Breast epithelium (tissue), 4 donors: ENCODE data around the gene PRICKLE3. TPM values are rescaled to one million over a fixed set of nuclear protein-coding genes. Genes with fewer than 3 reads are reported as not detected.
A peak's percentile ranks its signal among the peaks of the same experiment; 100 is the strongest.

Source experiments
- DNase-seq, 2 donors: peaks; one replicate each; pipeline ENCODE4 v3.0.0-alpha.2; 2019; ENCODE audit warnings: low spot score in 2 of 2
- H3K27ac ChIP-seq, 2 donors: fragments of 200-600 bp; sonication (generic) in 1 of 2; one replicate each; pipeline ENCODE4 v1.5.1; 2016 to 2019; ENCODE audit warnings: mild to moderate bottlenecking in 1 of 2
- H3K27me3 ChIP-seq, 2 donors: fragments of 200-600 bp; sonication (generic) in 1 of 2; one replicate each; pipeline versions ENCODE4 v1.5.1 to v1.6.0; 2017 to 2019; ENCODE audit warnings: control low read depth in 1 of 2, mild to moderate bottlenecking in 1 of 2
- H3K36me3 ChIP-seq: fragments of 200-600 bp; one replicate; pipeline ENCODE4 v1.5.1; 2019
- H3K4me1 ChIP-seq, 2 donors: fragments of 200-600 bp; sonication (generic); one replicate each; pipeline ENCODE4 v1.5.1; 2016 to 2019; ENCODE audit warnings: control low read depth in 1 of 2
- H3K4me3 ChIP-seq, 3 donors: fragments of 200-600 bp; sonication (generic); 1 replicate in 2 of 3; 2 replicates in 1 of 3; pipeline ENCODE4 v1.5.1; 2016 to 2019; ENCODE audit warnings: mild to moderate bottlenecking in 3 of 3, moderate library complexity in 2 of 3
- H3K9me3 ChIP-seq, 2 donors: fragments of 200-600 bp; sonication (generic) in 1 of 2; one replicate each; pipeline ENCODE4 v1.5.1; 2016 to 2019; ENCODE audit warnings: control low read depth in 1 of 2
- CTCF ChIP-seq, 3 donors: fragments of 450-650 bp; IDR thresholded peaks; one replicate each; pipeline ENCODE4 v1.5.1; 2016 to 2017; ENCODE audit warnings: antibody characterized with exemption in 3 of 3, mild to moderate bottlenecking in 3 of 3, moderate library complexity in 3 of 3
- POLR2A ChIP-seq: fragments of 450-650 bp; IDR thresholded peaks from one replicate; pipeline ENCODE4 v1.6.1; 2016; ENCODE audit warnings: antibody characterized with exemption, mild to moderate bottlenecking, moderate library complexity
- POLR2AphosphoS5 ChIP-seq, 3 donors: sonication (generic); formaldehyde crosslinking; IDR thresholded peaks; one replicate each; pipeline ENCODE4 v1.6.1; 2017; ENCODE audit warnings: antibody characterized with exemption in 3 of 3
- intact Hi-C: fragments of 100-400 bp; cut with DNase I; formaldehyde crosslinking; loops from one replicate; pipeline ENCODE4 v1.15.1; 2023; ENCODE audit warnings: low total_unique reads
- total RNA-seq, 3 donors: library from RNA; depleted of rRNA; stranded (reverse); fragments of >200 nt; gene quantifications; one replicate each; pipeline ENCODE4 v1.1.0, GENCODE V29; 2016

The PRICKLE3 gene
- total RNA-seq, 3 donors from 2014 or later, result 13.3 to 14.4 (median 14.0) TPM

GRCh38 chrX:49231333-49232000, 45.3 kb upstream of the PRICKLE3 start:
- H3K36me3 ChIP-seq, result no peaks in the 10 kb centered on the region
- H3K4me1 ChIP-seq, result no peaks in the 10 kb centered on the region
- intact Hi-C loops, result no loop called here
- DNase-seq, result no peak
- peaks cover 0 to 14% of the 10 kb centered on the region in 2 donors for H3K27me3 ChIP-seq
- H3K4me3 ChIP-seq, result peak overlapping the region in 1 of 3 donors; percentile 60
- peak overlapping the region; percentile 2 to 54 for H3K27ac ChIP-seq
- no peaks in the 10 kb centered on the region for H3K9me3 ChIP-seq
- TF ChIP-seq POLR2AphosphoS5 (IDR thresholded peaks at IDR 0.05) (no peak), POLR2A (no peak), CTCF (IDR thresholded peaks at IDR 0.05) (no peak)

DNA sequence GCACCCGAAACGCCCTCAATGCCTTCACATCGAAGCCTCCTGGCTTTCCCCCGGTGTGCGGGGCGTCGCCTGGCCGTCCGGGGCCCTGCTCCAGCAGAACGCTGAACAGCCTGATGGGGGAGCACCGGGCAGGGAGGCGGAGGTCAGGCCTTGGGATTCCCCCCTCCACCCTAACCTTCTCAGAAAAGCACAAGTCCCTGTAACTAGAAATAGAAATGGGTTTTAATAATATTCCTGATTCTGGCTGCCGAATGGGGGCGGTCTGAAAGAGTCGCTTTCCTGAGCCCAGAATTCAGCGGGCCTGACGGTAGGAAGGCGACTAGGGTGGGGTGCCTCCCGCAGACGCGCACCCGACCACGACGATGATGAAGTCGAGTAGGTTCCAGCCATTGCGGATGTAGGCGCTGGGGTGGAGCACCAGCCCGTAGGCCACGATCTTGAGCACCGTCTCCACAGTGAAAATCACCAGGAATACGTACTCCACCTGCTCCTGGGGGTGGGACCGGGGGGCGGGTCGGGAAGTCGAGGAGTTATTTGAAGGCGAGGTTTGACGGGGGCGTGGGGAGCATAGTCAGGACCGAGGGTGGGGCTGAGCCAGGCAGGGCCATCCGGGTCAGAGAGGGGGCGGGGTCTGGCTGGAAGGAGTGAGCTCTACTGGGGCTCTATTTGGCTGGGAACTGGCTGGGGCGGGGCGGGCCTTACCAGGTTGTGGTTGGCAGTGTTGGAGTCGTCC, 44.5 kb upstream of the PRICKLE3 start:
- Histone ChIP-seq H3K36me3 (no peaks in the 10 kb centered on the region), H3K27ac (peak overlapping the region; percentile 2 to 54), H3K4me3 (peak overlapping the region; percentile 22 to 60 (median 39)), H3K27me3 (peaks cover 0 to 22% of the 10 kb centered on the region in 2 donors), H3K4me1 (no peaks in the 10 kb centered on the region), H3K9me3 (no peaks in the 10 kb centered on the region)
- DNase-seq, result peak; percentile 57 to 79
- TF ChIP-seq CTCF (IDR thresholded peaks at IDR 0.05) (peak in 1 of 3 donors; percentile 33), POLR2A (no peak), POLR2AphosphoS5 (IDR thresholded peaks at IDR 0.05) (no peak)
- intact Hi-C loops, result no loop called here

- H3K9me3 ChIP-seq, result no peaks in the 10 kb centered on the region
- no peak overlapping the region for H3K4me3 ChIP-seq
- peaks cover 0 to 34% of the 10 kb centered on the region in 2 donors for H3K27me3 ChIP-seq
- H3K36me3 ChIP-seq, result no peaks in the 10 kb centered on the region
- TF ChIP-seq POLR2AphosphoS5 (IDR thresholded peaks at IDR 0.05), result no peak
- TF ChIP-seq CTCF (IDR thresholded peaks at IDR 0.05), result no peak
- no peak for TF ChIP-seq POLR2A
- no peak overlapping the region for H3K27ac ChIP-seq
- H3K4me1 ChIP-seq, result no peaks in the 10 kb centered on the region
- no peak for DNase-seq
- intact Hi-C loops, result no loop called here
Observed at GRCh38 chrX:49228185-49228584, 42.0 kb upstream of the PRICKLE3 start.

DNA sequence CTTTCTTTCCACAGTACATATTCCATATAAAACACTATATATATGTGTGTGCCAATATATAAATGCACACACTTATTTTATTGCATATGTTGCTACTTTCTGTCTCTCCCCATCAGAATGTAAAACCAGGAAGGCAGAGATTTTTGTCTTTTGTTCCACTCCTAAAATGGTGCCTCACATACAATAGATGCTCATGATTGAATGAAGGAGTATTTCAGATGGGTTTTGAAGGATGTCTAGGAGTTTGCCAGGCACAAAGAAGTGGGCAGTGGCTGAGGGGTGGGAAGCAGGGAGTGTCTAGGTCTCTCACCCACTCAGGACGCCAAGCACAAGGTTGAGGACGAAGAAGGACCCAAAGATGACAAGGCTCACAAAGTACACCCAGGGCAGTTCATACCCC, 41.6 kb upstream of the PRICKLE3 start:
- Histone ChIP-seq H3K4me3 (no peak overlapping the region), H3K4me1 (no peaks in the 10 kb centered on the region), H3K27ac (no peak overlapping the region), H3K9me3 (no peaks in the 10 kb centered on the region), H3K36me3 (no peaks in the 10 kb centered on the region), H3K27me3 (peaks cover 0 to 36% of the 10 kb centered on the region in 2 donors)
- DNase-seq, result no peak
- intact Hi-C loops, result no loop called here
- TF ChIP-seq POLR2AphosphoS5 (IDR thresholded peaks at IDR 0.05), result no peak
- no peak for TF ChIP-seq POLR2A
- no peak for TF ChIP-seq CTCF (IDR thresholded peaks at IDR 0.05)

DNA sequence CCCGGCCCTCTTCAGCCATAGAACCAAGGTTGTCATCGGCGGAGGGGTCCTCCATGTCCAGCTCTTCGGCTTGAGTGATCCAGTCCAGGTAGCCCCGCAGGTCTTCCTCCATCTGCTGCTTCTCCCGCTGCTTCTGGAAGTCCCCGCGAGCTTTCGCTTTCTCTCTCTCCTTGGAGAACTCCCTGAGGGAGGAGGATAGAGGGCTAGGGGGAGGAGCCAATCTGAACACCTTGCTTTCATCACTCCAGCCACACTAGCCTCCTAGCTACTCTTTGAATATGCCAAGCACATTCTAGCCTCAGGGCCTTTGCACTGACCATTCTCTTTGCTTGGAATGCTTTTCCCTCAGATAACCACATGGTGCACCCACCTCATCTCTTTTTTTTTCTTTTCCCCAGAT, 40.8 kb upstream of the PRICKLE3 start:
- Histone ChIP-seq H3K4me1 (no peaks in the 10 kb centered on the region), H3K36me3 (no peaks in the 10 kb centered on the region), H3K27me3 (peaks cover 0 to 43% of the 10 kb centered on the region in 2 donors), H3K9me3 (no peaks in the 10 kb centered on the region), H3K27ac (no peak overlapping the region), H3K4me3 (no peak overlapping the region)
- no peak for DNase-seq
- intact Hi-C loops, result no loop called here
- TF ChIP-seq POLR2A, result no peak
- TF ChIP-seq POLR2AphosphoS5 (IDR thresholded peaks at IDR 0.05), result no peak
- no peak for TF ChIP-seq CTCF (IDR thresholded peaks at IDR 0.05)
